NCI-H128 (cell line): Measurements from ENCODE around the gene KLF16.

Experiments used
- DNase-seq: peaks from one replicate; lab custom pipeline; 2025; ENCODE audit not compliant: unreplicated experiment; lab: John Stamatoyannopoulos, UW

The KLF16 gene

GRCh38 chr19:1871140-1871597 lies 7.8 kb upstream of the KLF16 start:
- DNase-seq, result no peak

- no peak for DNase-seq
Observed at GRCh38 chr19:1868971-1869370, 5.6 kb upstream of the KLF16 start.

GRCh38 chr19:1867349-1867724 lies 4.0 kb upstream of the KLF16 start:
- no peak for DNase-seq

- no peak for DNase-seq
Observed at GRCh38 chr19:1866693-1867348, 3.4 kb upstream of the KLF16 start.

GRCh38 chr19:1865172-1866010 lies 2.0 kb upstream of the KLF16 start:
- no peak for DNase-seq

- no peak for DNase-seq
Observed at GRCh38 chr19:1864480-1865171, 1.2 kb upstream of the KLF16 start.

- peak; percentile 79 for DNase-seq
Observed at GRCh38 chr19:1863638-1864479, 480 bp upstream of the KLF16 start.

- no peak for DNase-seq
Observed at GRCh38 chr19:1862424-1863327, 703 bp downstream of the KLF16 start.

- no peak for DNase-seq
Observed at GRCh38 chr19:1862068-1862423, 1.3 kb downstream of the KLF16 start.

- no peak for DNase-seq
Observed at GRCh38 chr19:1861599-1862031, 1.8 kb downstream of the KLF16 start.

- no peak for DNase-seq
Observed at GRCh38 chr19:1860821-1861598, 2.4 kb downstream of the KLF16 start.

GRCh38 chr19:1860042-1860775 lies 3.2 kb downstream of the KLF16 start:
- no peak for DNase-seq

- DNase-seq, result no peak
Observed at GRCh38 chr19:1859331-1859781, 4.0 kb downstream of the KLF16 start.

GRCh38 chr19:1858412-1859081 lies 4.8 kb downstream of the KLF16 start:
- DNase-seq, result no peak

- DNase-seq, result no peak
Observed at GRCh38 chr19:1857648-1858326, 5.6 kb downstream of the KLF16 start.

- no peak for DNase-seq
Observed at GRCh38 chr19:1856698-1857603, 6.4 kb downstream of the KLF16 start.
